Activated CD4-positive, alpha-beta T cell treated with anti-CD3 and anti-CD28 coated beads for 36 hours (primary cell): ENCODE measurements around the gene RNU2-1. TPM values are rescaled to one million over a fixed set of nuclear protein-coding genes. Genes with fewer than 3 reads are reported as not detected.
"Not testable (repeated sequence)": the region's sequence is repeated elsewhere in the genome, so short reads cannot be mapped to it uniquely, and the experiment has no call there.

Source experiments
- ATAC-seq: fragments of 200-7000 bp; cut with Tn5 transposase; one replicate; pipeline ENCODE4 v1.10.0; 2021; ENCODE audit warnings: mild to moderate bottlenecking, moderate library complexity
- CTCF ChIA-PET: fragments of 350-600 bp; sonication (Branson Sonifier 250); formaldehyde crosslinking; loops from one replicate; lab custom pipeline; 2021; ENCODE audit warnings: antibody characterized with exemption; lab: Charles Lee
- POLR2A ChIA-PET: fragments of 350-600 bp; sonication (Branson Sonifier 250); formaldehyde crosslinking; loops from one replicate; lab custom pipeline; 2021; ENCODE audit warnings: antibody characterized with exemption, inconsistent platforms; lab: Charles Lee
- DNase-seq: peaks from one replicate; pipeline ENCODE4 v3.0.0-alpha.2; 2020
- H3K27ac Mint-ChIP-seq: one replicate; pipeline ENCODE4 v1.8.0; 2021; ENCODE audit warnings: mixed read lengths
- H3K27me3 Mint-ChIP-seq: one replicate; pipeline ENCODE4 v1.8.0; 2021; ENCODE audit warnings: mixed read lengths
- H3K36me3 Mint-ChIP-seq: one replicate; pipeline ENCODE4 v1.8.0; 2021; ENCODE audit warnings: low read depth, mixed read lengths
- H3K4me1 Mint-ChIP-seq: one replicate; pipeline ENCODE4 v1.8.0; 2021; ENCODE audit warnings: mixed read lengths
- H3K4me3 Mint-ChIP-seq: one replicate; pipeline ENCODE4 v1.8.0; 2021; ENCODE audit warnings: mild to moderate bottlenecking, moderate library complexity, mixed read lengths
- H3K9me3 Mint-ChIP-seq: one replicate; pipeline ENCODE4 v1.8.0; 2021; ENCODE audit warnings: low read depth, mixed read lengths
- intact Hi-C, 2 experiments: fragments of 100-400 bp; cut with DNase I in 1 of 2; cut with micrococcal nuclease in 1 of 2; formaldehyde crosslinking; loops; one replicate each; pipeline versions ENCODE4 v1.14.2 to v1.15.1; 2022 to 2024; cut with DNase I, micrococcal nuclease
- total RNA-seq, 2 experiments: library from RNA; stranded (reverse); gene quantifications; one replicate each; pipeline ENCODE4 v1.2.3, GENCODE V29; 2021

The RNU2-1 gene
- total RNA-seq, 2 experiments from 2014 or later, result 2,288 to 7,298 TPM

DNA sequence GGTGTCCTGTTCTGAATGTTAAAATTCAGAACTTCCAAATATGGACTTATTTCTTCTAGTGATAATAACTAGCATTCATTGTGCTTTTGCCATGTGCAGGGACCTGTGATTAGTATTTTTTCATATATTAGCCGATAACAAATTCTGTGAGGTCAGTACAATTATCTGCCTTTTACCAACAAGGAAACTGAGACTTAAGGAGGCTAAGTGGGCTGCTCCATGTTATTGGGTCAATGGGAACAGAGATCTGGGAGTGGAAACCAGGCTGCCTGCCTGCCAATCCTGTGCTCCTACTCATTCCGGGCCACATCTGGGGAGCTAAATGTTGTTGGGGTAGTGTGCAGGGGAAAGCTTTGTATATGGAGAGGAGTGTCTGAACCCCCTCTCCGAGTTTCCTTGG is 18.4 kb downstream of the RNU2-1 start:
- ChIA-PET CTCF (interaction anchor here (0.6 kb wide), 1 partner anchor 206 kb away, joined by 3 read pairs; no protein-coding TSS in a partner anchor), POLR2A (interaction anchor here (2.9 kb wide), 1 partner anchor 101 kb away, joined by 30 read pairs; no protein-coding TSS in a partner anchor)
- H3K36me3 Mint-ChIP-seq, result peaks cover 25% of the 10 kb centered on the region
- H3K4me1 Mint-ChIP-seq, result peaks cover 41% of the 10 kb centered on the region
- no peak overlapping the region for H3K27ac Mint-ChIP-seq
- no peak overlapping the region for H3K4me3 Mint-ChIP-seq
- no peaks in the 10 kb centered on the region for H3K27me3 Mint-ChIP-seq
- ATAC-seq (no peak), DNase-seq (no peak)
- intact Hi-C loops, result no loop called here
- no peaks in the 10 kb centered on the region for H3K9me3 Mint-ChIP-seq

DNA sequence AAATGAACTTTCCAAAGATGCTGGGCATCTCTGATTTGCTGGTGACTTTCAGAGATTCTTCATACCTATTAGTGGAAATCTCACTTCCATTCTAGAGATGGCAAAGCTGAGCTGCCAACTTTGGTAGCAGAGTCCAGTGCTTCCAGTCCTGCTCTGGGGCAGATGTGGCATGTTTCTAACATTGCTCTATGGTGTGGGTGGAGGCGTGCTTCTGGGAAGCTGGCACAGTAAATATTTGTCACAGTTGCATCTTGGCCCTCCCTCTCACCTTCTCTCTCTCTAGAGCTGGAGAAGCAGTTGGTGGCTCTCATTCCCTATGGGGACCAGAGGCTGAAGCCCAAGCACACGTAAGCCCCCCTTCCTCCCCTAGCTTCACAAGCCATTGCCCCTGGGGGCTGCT is 20.2 kb downstream of the RNU2-1 start:
- Mint-ChIP-seq H3K27ac (peak overlapping the region; percentile 92), H3K36me3 (peaks cover 29% of the 10 kb centered on the region), H3K4me1 (peaks cover 40% of the 10 kb centered on the region), H3K27me3 (no peaks in the 10 kb centered on the region), H3K4me3 (peak overlapping the region; percentile 83), H3K9me3 (no peaks in the 10 kb centered on the region)
- ChIA-PET CTCF (interaction anchor here (0.6 to 1.5 kb wide), 7 partner anchors 24 to 189 kb away, joined by 3 to 5 read pairs (median 3); no protein-coding TSS in a partner anchor), POLR2A (interaction anchor here (0.9 to 2.4 kb wide), 2 partner anchors 14 to 103 kb away, joined by 5 to 23 read pairs; no protein-coding TSS in a partner anchor)
- ATAC-seq (no peak), DNase-seq (no peak)
- intact Hi-C loops, result loop anchor here in 1 of 2 experiments (5.0 kb wide), 2 partner anchors 174 to 391 kb away; partner anchors contain the start of gene BECN1

DNA sequence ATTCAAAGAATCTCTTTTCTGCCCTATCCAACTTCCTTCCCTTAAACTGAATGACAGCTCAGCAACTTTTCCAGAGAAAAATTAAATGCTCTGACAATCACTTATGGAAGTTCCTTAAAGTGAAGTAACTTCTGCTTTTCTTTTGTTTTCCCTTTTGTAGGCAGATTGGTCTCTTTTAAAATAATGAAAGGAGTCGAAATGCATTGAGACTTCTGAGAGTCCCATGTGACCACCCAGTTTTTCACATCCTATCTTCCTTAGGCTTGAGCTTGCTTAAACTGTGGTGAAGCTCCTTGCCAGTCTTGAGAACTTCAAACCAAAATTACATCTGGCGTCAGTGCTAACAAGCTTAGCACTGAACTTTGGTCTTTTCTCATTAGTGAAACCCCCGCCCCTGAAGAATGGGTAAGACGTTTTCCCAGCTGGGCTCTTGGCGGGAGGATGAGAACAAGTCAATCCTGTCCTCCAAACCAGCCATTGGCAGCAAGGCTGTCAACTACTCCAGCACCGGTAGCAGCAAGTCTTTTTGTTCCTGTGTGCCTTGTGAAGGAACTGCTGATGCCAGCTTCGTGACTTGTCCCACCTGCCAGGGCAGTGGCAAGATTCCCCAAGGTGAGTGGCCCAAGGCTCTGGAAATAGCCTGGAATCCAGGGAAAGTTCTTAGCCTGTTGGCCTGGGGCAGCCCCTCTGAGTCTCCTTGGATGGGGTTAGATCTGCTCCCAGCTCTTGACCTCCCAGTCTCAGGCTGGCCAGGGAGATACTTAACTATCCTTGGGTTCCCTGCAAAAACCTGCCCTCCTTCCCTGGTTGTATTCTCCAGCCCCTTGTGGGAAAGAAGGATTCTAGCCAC is 20.9 kb downstream of the RNU2-1 start:
- DNase-seq (no peak), ATAC-seq (no peak)
- H3K9me3 Mint-ChIP-seq, result no peaks in the 10 kb centered on the region
- POLR2A ChIA-PET, result interaction anchor here (0.6 to 2.4 kb wide), 6 partner anchors 13 to 903 kb away, joined by 3 to 23 read pairs (median 3); no protein-coding TSS in a partner anchor
- H3K4me3 Mint-ChIP-seq, result peak overlapping the region; percentile 83
- H3K36me3 Mint-ChIP-seq, result peaks cover 32% of the 10 kb centered on the region
- H3K27me3 Mint-ChIP-seq, result no peaks in the 10 kb centered on the region
- peak overlapping the region; percentile 92 for H3K27ac Mint-ChIP-seq
- H3K4me1 Mint-ChIP-seq, result peaks cover 36% of the 10 kb centered on the region
- CTCF ChIA-PET, result interaction anchor here (0.6 to 1.5 kb wide), 6 partner anchors 36 to 149 kb away, joined by 3 to 5 read pairs (median 4); no protein-coding TSS in a partner anchor
- intact Hi-C loops, result loop anchor here in 1 of 2 experiments (5.0 kb wide), 2 partner anchors 174 to 391 kb away; partner anchors contain the start of gene BECN1

DNA sequence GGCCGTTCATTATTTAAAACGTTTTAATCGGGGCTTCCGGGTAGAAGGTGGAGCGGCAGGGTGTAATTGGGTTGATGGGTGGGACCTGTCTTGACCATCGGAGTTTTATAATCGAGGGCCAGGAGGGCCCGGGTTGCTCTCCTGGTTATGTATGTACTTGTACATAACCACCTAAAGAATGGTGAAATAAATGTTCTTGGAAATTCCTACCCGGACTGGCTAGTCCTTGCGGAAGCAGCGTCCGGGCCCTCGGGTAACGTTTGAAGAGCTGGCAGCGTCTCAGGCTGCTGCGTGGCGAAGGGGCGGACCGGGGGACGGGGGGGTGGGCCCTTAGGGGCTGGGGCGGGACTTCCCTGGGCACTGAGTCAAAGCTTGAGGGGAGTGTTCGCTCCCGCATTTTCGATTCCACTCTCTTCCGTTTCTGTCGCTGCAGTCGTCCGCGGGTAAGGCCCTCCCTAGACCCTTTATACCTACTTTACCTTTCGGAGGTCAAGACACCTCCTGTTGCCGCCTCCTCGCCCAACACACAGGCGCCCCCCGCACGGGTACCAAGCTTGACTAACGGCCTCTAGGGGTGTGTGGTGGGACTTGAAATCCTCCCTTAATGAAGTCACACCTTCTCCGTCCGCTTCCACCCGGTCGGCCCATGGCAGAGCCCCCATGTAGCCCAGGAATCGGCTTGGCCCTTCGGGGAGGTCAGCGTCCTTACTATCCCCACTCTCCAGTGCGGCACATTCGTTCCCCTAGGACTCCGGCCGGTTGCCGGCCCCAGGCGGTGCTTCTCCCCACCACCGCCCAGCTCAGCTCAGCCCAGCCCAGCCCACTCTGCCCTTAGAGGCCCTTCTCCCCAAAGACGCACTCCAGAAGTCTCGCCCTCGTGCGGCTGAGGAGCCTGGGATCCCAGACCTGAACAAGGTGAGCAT is 22.0 kb downstream of the RNU2-1 start, which contains the start of gene TMEM106A:
TSS of gene TMEM106A (plus strand) at position 396 of the 923 bp plus-strand sequence. CDS start 1,167 bp downstream, outside the sequence.
- H3K36me3 Mint-ChIP-seq, result peaks cover 29% of the 10 kb centered on the region
- no peaks in the 10 kb centered on the region for H3K9me3 Mint-ChIP-seq
- peak; percentile 92 for ATAC-seq
- intact Hi-C loops, result loop anchor here (1.0 to 5.0 kb wide), 10 partner anchors 15 to 389 kb away; partner anchors contain the start of genes AARSD1 (in 1 of the 2), BECN1 (in 1 of the 2), BRCA1 (in 1 of the 2) and PTGES3L (in 1 of the 2)
- ChIA-PET CTCF (interaction anchor here (0.6 to 1.1 kb wide), 5 partner anchors 40 to 1263 kb away, joined by 3 to 5 read pairs (median 3); partner anchors contain the start of gene DHX8), POLR2A (interaction anchor here (0.9 to 1.2 kb wide), 5 partner anchors 12 to 214 kb away, joined by 3 to 18 read pairs (median 3); partner anchors contain the start of gene RPL27)
- no peaks in the 10 kb centered on the region for H3K27me3 Mint-ChIP-seq
- peak within 1 kb of the TSS; percentile 92 for H3K27ac Mint-ChIP-seq
- H3K4me3 Mint-ChIP-seq, result peak within 1 kb of the TSS; percentile 83
- peaks cover 25% of the 10 kb centered on the region for H3K4me1 Mint-ChIP-seq
- DNase-seq, result peak; percentile 88

DNA sequence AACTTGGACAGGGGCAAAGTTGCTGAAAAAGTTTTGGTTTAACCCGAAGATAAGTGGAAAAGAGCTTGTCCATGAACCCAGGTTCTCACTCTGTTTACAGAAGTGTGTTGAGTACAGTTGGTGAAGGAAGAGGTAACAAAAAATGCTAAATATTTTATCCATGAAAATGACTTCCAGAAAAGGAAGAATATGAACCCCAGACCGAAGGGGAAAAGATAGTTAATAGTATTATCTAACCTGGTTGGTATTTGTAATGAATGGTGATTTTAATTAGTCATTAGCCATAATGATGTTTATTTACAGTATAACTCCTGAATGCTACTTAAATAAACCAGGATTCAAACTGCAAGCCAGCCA is 22.7 kb downstream of the RNU2-1 start:
- intact Hi-C loops, result loop anchor here (1.0 to 5.0 kb wide), 10 partner anchors 14 to 389 kb away; partner anchors contain the start of genes AARSD1 (in 1 of the 2), BECN1 (in 1 of the 2), BRCA1 (in 1 of the 2) and PTGES3L (in 1 of the 2)
- Mint-ChIP-seq H3K4me3 (peak overlapping the region; percentile 83), H3K9me3 (no peaks in the 10 kb centered on the region), H3K27ac (peak overlapping the region; percentile 92), H3K4me1 (peaks cover 25% of the 10 kb centered on the region), H3K36me3 (peaks cover 28% of the 10 kb centered on the region), H3K27me3 (no peaks in the 10 kb centered on the region)
- DNase-seq (no peak), ATAC-seq (no peak)
- POLR2A ChIA-PET, result interaction anchor here (0.9 to 1.2 kb wide), 4 partner anchors 11 to 213 kb away, joined by 3 to 18 read pairs (median 5); partner anchors contain the start of gene RPL27
- CTCF ChIA-PET, result interaction anchor here (0.6 to 1.1 kb wide), 5 partner anchors 39 to 1263 kb away, joined by 3 to 5 read pairs (median 3); partner anchors contain the start of gene DHX8

DNA sequence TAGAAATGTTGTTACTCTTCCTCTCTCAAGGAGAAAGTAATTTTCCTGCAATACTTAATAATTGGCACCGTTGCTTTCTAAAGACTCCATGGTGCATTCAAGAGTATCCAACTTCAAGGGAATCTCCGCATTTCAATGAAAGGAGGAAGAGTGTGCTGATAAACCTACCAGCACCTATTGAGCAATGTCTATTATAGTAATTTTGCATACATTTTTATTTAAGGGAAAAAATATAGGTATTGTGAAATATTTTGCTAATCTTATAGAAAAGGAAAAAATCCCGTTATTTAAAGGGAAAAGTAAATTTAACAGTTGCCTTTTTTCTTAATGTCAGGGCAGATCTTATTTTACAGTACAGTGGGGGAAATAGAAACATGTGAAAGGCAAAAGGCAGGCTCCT is 23.2 kb downstream of the RNU2-1 start:
- ChIA-PET POLR2A (no interaction called here), CTCF (no interaction called here)
- H3K9me3 Mint-ChIP-seq, result no peaks in the 10 kb centered on the region
- peaks cover 25% of the 10 kb centered on the region for H3K4me1 Mint-ChIP-seq
- ATAC-seq, result no peak
- peak overlapping the region; percentile 92 for H3K27ac Mint-ChIP-seq
- peaks cover 25% of the 10 kb centered on the region for H3K36me3 Mint-ChIP-seq
- intact Hi-C loops, result loop anchor here in 1 of 2 experiments (2.0 to 5.0 kb wide), 3 partner anchors 14 to 388 kb away; partner anchors contain the start of gene BECN1
- no peaks in the 10 kb centered on the region for H3K27me3 Mint-ChIP-seq
- peak overlapping the region; percentile 83 for H3K4me3 Mint-ChIP-seq
- DNase-seq, result no peak

DNA sequence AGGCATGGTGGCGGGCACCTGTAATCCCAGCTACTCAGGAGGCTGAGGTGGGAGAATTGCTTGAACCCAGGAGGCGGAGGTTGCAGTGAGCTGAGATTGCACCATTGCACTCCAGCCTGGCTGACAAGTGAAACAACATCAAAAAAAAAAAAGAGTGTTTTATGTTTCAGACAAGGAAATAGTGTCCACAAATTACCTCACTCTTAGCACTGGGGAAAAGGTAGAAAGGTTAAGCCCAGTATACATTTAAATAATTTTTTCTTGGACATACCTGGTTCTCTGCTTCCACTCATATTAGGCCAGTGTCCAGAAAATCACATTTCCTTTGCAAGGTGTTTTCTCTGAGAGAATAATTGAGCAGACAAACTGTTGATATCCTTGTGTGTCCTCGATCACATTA is 30.8 kb downstream of the RNU2-1 start:
- H3K9me3 Mint-ChIP-seq, DNase-seq, H3K27me3 Mint-ChIP-seq, H3K4me3 Mint-ChIP-seq, CTCF ChIA-PET, ATAC-seq, POLR2A ChIA-PET, H3K4me1 Mint-ChIP-seq, H3K27ac Mint-ChIP-seq, intact Hi-C loops: not testable (repeated sequence)
- H3K36me3 Mint-ChIP-seq, result peaks cover 47% of the 10 kb centered on the region

DNA sequence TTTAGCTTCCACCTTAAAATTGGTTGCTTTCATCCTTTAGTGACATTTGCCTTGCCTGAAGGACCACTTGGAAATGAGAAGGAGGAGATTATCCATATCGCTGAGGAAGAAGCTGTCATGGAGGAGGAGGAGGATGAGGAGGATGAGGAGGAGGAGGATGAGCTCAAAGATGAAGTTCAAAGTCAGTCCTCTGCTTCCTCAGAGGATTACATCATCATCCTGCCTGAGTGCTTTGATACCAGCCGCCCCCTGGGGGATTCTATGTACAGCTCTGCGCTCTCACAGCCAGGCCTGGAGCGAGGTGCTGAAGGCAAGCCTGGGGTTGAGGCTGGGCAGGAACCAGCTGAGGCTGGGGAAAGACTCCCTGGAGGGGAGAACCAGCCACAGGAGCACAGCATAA is 33.6 kb downstream of the RNU2-1 start:
- peak overlapping the region; percentile 37 for H3K27ac Mint-ChIP-seq
- DNase-seq (peak; percentile 30), ATAC-seq (peak; percentile 61)
- ChIA-PET POLR2A (interaction anchor here (0.5 to 2.3 kb wide), 12 partner anchors 11 to 201 kb away, joined by 3 to 11 read pairs (median 5); partner anchors contain the start of genes RPL27 and TMEM106A), CTCF (interaction anchor here (0.6 to 1.7 kb wide), 7 partner anchors 9 to 591 kb away, joined by 3 to 6 read pairs (median 3); partner anchors contain the start of genes NBR1 and RETREG3)
- no peak overlapping the region for H3K4me3 Mint-ChIP-seq
- no peaks in the 10 kb centered on the region for H3K9me3 Mint-ChIP-seq
- intact Hi-C loops, result no loop called here
- H3K36me3 Mint-ChIP-seq, result peaks cover 50% of the 10 kb centered on the region
- H3K27me3 Mint-ChIP-seq, result no peaks in the 10 kb centered on the region
- peaks cover 8% of the 10 kb centered on the region for H3K4me1 Mint-ChIP-seq

DNA sequence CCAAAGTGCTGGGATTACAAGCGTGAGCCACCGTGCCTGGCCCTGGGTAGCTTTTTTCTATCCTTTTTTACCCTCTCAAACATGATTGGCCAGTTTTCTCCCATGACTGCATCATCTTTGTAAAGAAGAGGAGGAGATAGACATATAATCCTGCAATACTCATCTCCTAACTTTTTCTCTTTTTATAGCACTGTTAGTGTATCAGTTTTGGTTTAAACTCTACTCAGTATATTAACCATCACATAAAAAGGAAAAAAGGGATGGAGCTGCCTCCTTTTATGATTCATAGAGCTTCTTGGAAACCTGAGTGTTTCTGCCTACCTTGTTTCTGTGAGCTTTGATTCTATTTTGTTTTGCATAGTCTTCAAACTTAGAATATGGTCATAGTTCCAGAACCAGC is 34.1 kb downstream of the RNU2-1 start:
- Mint-ChIP-seq H3K27me3 (no peaks in the 10 kb centered on the region), H3K9me3 (no peaks in the 10 kb centered on the region), H3K36me3 (peaks cover 52% of the 10 kb centered on the region), H3K27ac (peak overlapping the region; percentile 83), H3K4me1 (peaks cover 8% of the 10 kb centered on the region), H3K4me3 (no peak overlapping the region)
- ChIA-PET POLR2A (interaction anchor here (0.6 to 2.3 kb wide), 11 partner anchors 12 to 201 kb away, joined by 3 to 11 read pairs (median 5); partner anchors contain the start of genes RPL27 and TMEM106A), CTCF (interaction anchor here (0.6 to 1.7 kb wide), 8 partner anchors 9 to 591 kb away, joined by 3 to 6 read pairs (median 4); partner anchors contain the start of genes NBR1 and RETREG3)
- ATAC-seq (peak; percentile 90), DNase-seq (no peak)
- intact Hi-C loops, result no loop called here

DNA sequence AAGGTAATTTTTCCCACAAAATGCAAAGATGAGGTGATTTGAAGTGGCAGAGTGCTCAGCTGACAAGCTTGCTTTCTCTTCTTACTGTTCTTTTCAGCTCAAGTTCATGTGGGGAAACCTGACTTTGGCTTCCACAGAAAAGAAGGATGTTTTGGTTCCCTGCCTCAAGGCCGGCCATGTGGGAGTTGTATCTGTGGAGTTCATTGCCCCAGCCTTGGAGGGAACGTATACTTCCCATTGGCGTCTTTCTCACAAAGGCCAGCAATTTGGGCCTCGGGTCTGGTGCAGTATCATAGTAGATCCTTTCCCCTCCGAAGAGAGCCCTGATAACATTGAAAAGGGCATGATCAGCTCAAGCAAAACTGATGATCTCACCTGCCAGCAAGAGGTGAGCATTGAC is 40.5 kb downstream of the RNU2-1 start:
- no peak for ATAC-seq
- peaks cover 51% of the 10 kb centered on the region for H3K36me3 Mint-ChIP-seq
- H3K27ac Mint-ChIP-seq, result no peak overlapping the region
- no peak for DNase-seq
- no peaks in the 10 kb centered on the region for H3K27me3 Mint-ChIP-seq
- POLR2A ChIA-PET, result interaction anchor here (1.1 kb wide), 1 partner anchor 127 kb away, joined by 5 read pairs; no protein-coding TSS in a partner anchor
- H3K4me1 Mint-ChIP-seq, result no peaks in the 10 kb centered on the region
- H3K4me3 Mint-ChIP-seq, result no peak overlapping the region
- intact Hi-C loops, result loop anchor here in 1 of 2 experiments (5.0 kb wide), 1 partner anchor 86 kb away; no protein-coding TSS in a partner anchor
- CTCF ChIA-PET, result interaction anchor here (1.1 kb wide), 1 partner anchor 29 kb away, joined by 3 read pairs; no protein-coding TSS in a partner anchor
- no peaks in the 10 kb centered on the region for H3K9me3 Mint-ChIP-seq
